ENCODE data around the gene PARVB.

- no peak for TF ChIP-seq CTCF (IDR thresholded peaks at IDR 0.05; ENCODE audit: low read length)
- no peak for TF ChIP-seq EZH2 (IDR thresholded peaks at IDR 0.05; ENCODE audit: borderline replicate concordance, low read length)
Measured at GRCh38 chr22:44213489-44214043, 189.5 kb downstream of the PARVB start.

Data from OCI-LY1 (cell line).